ENCODE measurements around the gene ZAP70.
"Not testable (repeated sequence)": the region's sequence is repeated elsewhere in the genome, so short reads cannot be mapped to it uniquely, and the experiment has no call there.

Gene ZAP70

GRCh38 chr2:97673915-97674283, 39.5 kb upstream of the ZAP70 start:
- no peak overlapping the region for H3K4me3 ChIP-seq (ENCODE audit: low read depth in 1 of 5, low read length in 5 of 5)

GRCh38 chr2:97675430-97676113, 37.8 kb upstream of the ZAP70 start:
- Histone ChIP-seq H3K4me3 (ENCODE audit: low read depth in 1 of 5, low read length in 5 of 5) (no peak overlapping the region), H3K27ac (ENCODE audit: low read depth, low read length) (no peak overlapping the region), H3K36me3 (ENCODE audit: control insufficient read depth in 5 of 5, insufficient read depth in 5 of 5, low read length in 5 of 5) (no peaks in the 10 kb centered on the region), H3K9me3 (ENCODE audit: control insufficient read depth in 5 of 5, low read length in 5 of 5) (no peaks in the 10 kb centered on the region), H3K27me3 (ENCODE audit: control insufficient read depth in 5 of 5, insufficient read depth in 4 of 5, low read length in 5 of 5) (no peaks in the 10 kb centered on the region), H3K9ac (ENCODE audit: low read length in 5 of 5) (no peak overlapping the region), H3K4me1 (ENCODE audit: control insufficient read depth in 5 of 5, insufficient read depth in 5 of 5, low read length in 5 of 5) (peaks cover 0 to 7% (median 0%) of the 10 kb centered on the region in 5 donors)

More at GRCh38 chr2:97673915-97674283, 39.5 kb upstream of the ZAP70 start:
- Histone ChIP-seq H3K9me3 (ENCODE audit: control insufficient read depth in 5 of 5, low read length in 5 of 5) (no peaks in the 10 kb centered on the region), H3K27ac (ENCODE audit: low read depth, low read length) (no peak overlapping the region), H3K36me3 (ENCODE audit: control insufficient read depth in 5 of 5, insufficient read depth in 5 of 5, low read length in 5 of 5) (no peaks in the 10 kb centered on the region), H3K4me1 (ENCODE audit: control insufficient read depth in 5 of 5, insufficient read depth in 5 of 5, low read length in 5 of 5) (peaks cover 0 to 7% (median 0%) of the 10 kb centered on the region in 5 donors), H3K9ac (ENCODE audit: low read length in 5 of 5) (no peak overlapping the region), H3K27me3 (ENCODE audit: control insufficient read depth in 5 of 5, insufficient read depth in 4 of 5, low read length in 5 of 5) (no peaks in the 10 kb centered on the region)

- Histone ChIP-seq H3K4me3 (ENCODE audit: low read depth in 1 of 5, low read length in 5 of 5) (no peak overlapping the region), H3K27me3 (ENCODE audit: control insufficient read depth in 5 of 5, insufficient read depth in 4 of 5, low read length in 5 of 5) (no peaks in the 10 kb centered on the region), H3K4me1 (ENCODE audit: control insufficient read depth in 5 of 5, insufficient read depth in 5 of 5, low read length in 5 of 5) (peaks cover 0 to 7% (median 0%) of the 10 kb centered on the region in 5 donors)
Measured at GRCh38 chr2:97676620-97677019, 36.8 kb upstream of the ZAP70 start.

DNA sequence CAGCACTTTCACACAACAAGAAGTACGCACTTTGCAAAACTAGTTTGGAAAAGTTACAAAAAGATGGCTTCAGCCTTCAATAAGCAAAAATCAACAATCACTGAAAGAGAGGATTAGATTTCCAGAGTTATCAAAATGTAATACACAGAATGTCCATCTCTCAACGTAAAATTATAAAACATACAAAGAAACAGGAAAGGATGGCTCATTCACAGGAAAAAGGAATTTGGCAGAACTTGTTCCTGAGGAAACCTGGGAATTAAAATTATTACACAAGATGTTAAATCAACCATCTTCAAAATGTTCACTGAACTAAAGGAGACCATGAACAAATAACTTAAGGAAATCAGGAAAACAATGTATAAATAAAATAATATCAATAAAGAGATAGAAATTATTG, 35.9 kb upstream of the ZAP70 start:
- H3K9ac ChIP-seq (ENCODE audit: low read length in 5 of 5): no peak overlapping the region
- no peaks in the 10 kb centered on the region for H3K36me3 ChIP-seq (ENCODE audit: control insufficient read depth in 5 of 5, insufficient read depth in 5 of 5, low read length in 5 of 5)
- H3K27ac ChIP-seq (ENCODE audit: low read depth, low read length): no peak overlapping the region
- peaks cover 0 to 7% (median 0%) of the 10 kb centered on the region in 5 donors for H3K4me1 ChIP-seq (ENCODE audit: control insufficient read depth in 5 of 5, insufficient read depth in 5 of 5, low read length in 5 of 5)
- H3K27me3 ChIP-seq (ENCODE audit: control insufficient read depth in 5 of 5, insufficient read depth in 4 of 5, low read length in 5 of 5): no peaks in the 10 kb centered on the region
- H3K4me3 ChIP-seq (ENCODE audit: low read depth in 1 of 5, low read length in 5 of 5): no peak overlapping the region
- no peaks in the 10 kb centered on the region for H3K9me3 ChIP-seq (ENCODE audit: control insufficient read depth in 5 of 5, low read length in 5 of 5)

More at GRCh38 chr2:97676620-97677019, 36.8 kb upstream of the ZAP70 start:
- Histone ChIP-seq H3K27ac (ENCODE audit: low read depth, low read length) (no peak overlapping the region), H3K9me3 (ENCODE audit: control insufficient read depth in 5 of 5, low read length in 5 of 5) (no peaks in the 10 kb centered on the region), H3K9ac (ENCODE audit: low read length in 5 of 5) (no peak overlapping the region), H3K36me3 (ENCODE audit: control insufficient read depth in 5 of 5, insufficient read depth in 5 of 5, low read length in 5 of 5) (no peaks in the 10 kb centered on the region)

GRCh38 chr2:97678298-97678697, 35.1 kb upstream of the ZAP70 start:
- no peaks in the 10 kb centered on the region for H3K27me3 ChIP-seq (ENCODE audit: control insufficient read depth in 5 of 5, insufficient read depth in 4 of 5, low read length in 5 of 5)
- H3K36me3 ChIP-seq (ENCODE audit: control insufficient read depth in 5 of 5, insufficient read depth in 5 of 5, low read length in 5 of 5): no peaks in the 10 kb centered on the region
- no peak overlapping the region for H3K4me3 ChIP-seq (ENCODE audit: low read depth in 1 of 5, low read length in 5 of 5)
- no peak overlapping the region for H3K27ac ChIP-seq (ENCODE audit: low read depth, low read length)
- no peaks in the 10 kb centered on the region for H3K9me3 ChIP-seq (ENCODE audit: control insufficient read depth in 5 of 5, low read length in 5 of 5)
- H3K4me1 ChIP-seq (ENCODE audit: control insufficient read depth in 5 of 5, insufficient read depth in 5 of 5, low read length in 5 of 5): peaks cover 0 to 7% (median 0%) of the 10 kb centered on the region in 5 donors
- H3K9ac ChIP-seq (ENCODE audit: low read length in 5 of 5): no peak overlapping the region

DNA sequence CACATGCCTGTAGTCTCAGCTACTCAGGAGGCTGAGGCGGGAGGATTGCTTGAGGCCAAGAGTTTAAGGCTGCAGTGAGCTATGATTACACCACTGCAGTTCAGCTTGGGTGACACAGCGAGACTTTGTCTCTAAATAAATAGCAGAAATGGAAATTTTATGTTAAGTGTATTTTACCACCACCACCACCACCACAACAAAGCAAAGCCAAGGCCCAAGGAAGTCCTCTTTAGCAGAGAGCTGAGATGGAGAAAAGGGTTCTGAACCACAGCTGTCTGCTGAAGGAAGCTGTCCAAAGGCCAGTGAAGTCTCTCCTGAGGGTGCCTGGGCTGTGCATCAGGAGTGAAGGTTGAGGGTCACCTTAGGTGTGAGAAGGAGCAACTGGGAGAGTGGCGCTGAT, 26.1 kb upstream of the ZAP70 start:
- not testable (repeated sequence) for H3K4me3 ChIP-seq (ENCODE audit: low read depth in 1 of 5, low read length in 5 of 5); H3K27ac ChIP-seq (ENCODE audit: low read depth, low read length); H3K9me3 ChIP-seq (ENCODE audit: control insufficient read depth in 5 of 5, low read length in 5 of 5); H3K36me3 ChIP-seq (ENCODE audit: control insufficient read depth in 5 of 5, insufficient read depth in 5 of 5, low read length in 5 of 5); H3K9ac ChIP-seq (ENCODE audit: low read length in 5 of 5); H3K4me1 ChIP-seq (ENCODE audit: control insufficient read depth in 5 of 5, insufficient read depth in 5 of 5, low read length in 5 of 5); H3K27me3 ChIP-seq (ENCODE audit: control insufficient read depth in 5 of 5, insufficient read depth in 4 of 5, low read length in 5 of 5)

- Histone ChIP-seq H3K36me3 (ENCODE audit: control insufficient read depth in 5 of 5, insufficient read depth in 5 of 5, low read length in 5 of 5) (no peaks in the 10 kb centered on the region), H3K4me1 (ENCODE audit: control insufficient read depth in 5 of 5, insufficient read depth in 5 of 5, low read length in 5 of 5) (no peaks in the 10 kb centered on the region), H3K27me3 (ENCODE audit: control insufficient read depth in 5 of 5, insufficient read depth in 4 of 5, low read length in 5 of 5) (no peaks in the 10 kb centered on the region), H3K4me3 (ENCODE audit: low read depth in 1 of 5, low read length in 5 of 5) (no peak overlapping the region), H3K9ac (ENCODE audit: low read length in 5 of 5) (no peak overlapping the region), H3K9me3 (ENCODE audit: control insufficient read depth in 5 of 5, low read length in 5 of 5) (no peaks in the 10 kb centered on the region), H3K27ac (ENCODE audit: low read depth, low read length) (no peak overlapping the region)
Measured at GRCh38 chr2:97688062-97688827, 25.1 kb upstream of the ZAP70 start.

DNA sequence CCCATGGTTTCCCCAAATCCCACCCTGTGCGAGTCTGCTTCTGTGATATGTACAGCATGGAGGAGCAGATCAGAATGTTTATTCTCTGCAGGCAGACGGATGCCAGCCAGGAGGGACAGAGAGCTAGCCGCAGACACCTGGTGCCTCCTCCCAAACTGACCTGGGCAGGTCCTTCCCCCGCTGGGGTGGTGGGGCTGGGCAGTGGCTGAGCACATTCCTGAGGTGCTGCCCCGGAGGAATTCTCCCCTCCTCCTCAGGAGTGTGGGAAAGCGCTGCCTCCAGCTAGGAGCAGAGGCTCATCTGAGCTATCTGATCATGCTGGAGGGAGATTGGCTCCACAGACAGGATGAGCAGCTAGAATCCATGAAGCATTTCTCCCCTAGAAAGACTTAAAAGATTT, 22.2 kb upstream of the ZAP70 start:
- Histone ChIP-seq H3K27ac (ENCODE audit: low read depth, low read length) (no peak overlapping the region), H3K36me3 (ENCODE audit: control insufficient read depth in 5 of 5, insufficient read depth in 5 of 5, low read length in 5 of 5) (no peaks in the 10 kb centered on the region), H3K9me3 (ENCODE audit: control insufficient read depth in 5 of 5, low read length in 5 of 5) (no peaks in the 10 kb centered on the region), H3K4me3 (ENCODE audit: low read depth in 1 of 5, low read length in 5 of 5) (no peak overlapping the region), H3K27me3 (ENCODE audit: control insufficient read depth in 5 of 5, insufficient read depth in 4 of 5, low read length in 5 of 5) (no peaks in the 10 kb centered on the region), H3K4me1 (ENCODE audit: control insufficient read depth in 5 of 5, insufficient read depth in 5 of 5, low read length in 5 of 5) (no peaks in the 10 kb centered on the region), H3K9ac (ENCODE audit: low read length in 5 of 5) (no peak overlapping the region)

- H3K27ac ChIP-seq (ENCODE audit: low read depth, low read length): no peak overlapping the region
- H3K4me3 ChIP-seq (ENCODE audit: low read depth in 1 of 5, low read length in 5 of 5): no peak overlapping the region
- no peaks in the 10 kb centered on the region for H3K27me3 ChIP-seq (ENCODE audit: control insufficient read depth in 5 of 5, insufficient read depth in 4 of 5, low read length in 5 of 5)
- peaks cover 0 to 5% (median 2%) of the 10 kb centered on the region in 5 donors for H3K4me1 ChIP-seq (ENCODE audit: control insufficient read depth in 5 of 5, insufficient read depth in 5 of 5, low read length in 5 of 5)
- H3K36me3 ChIP-seq (ENCODE audit: control insufficient read depth in 5 of 5, insufficient read depth in 5 of 5, low read length in 5 of 5): no peaks in the 10 kb centered on the region
- no peaks in the 10 kb centered on the region for H3K9me3 ChIP-seq (ENCODE audit: control insufficient read depth in 5 of 5, low read length in 5 of 5)
- no peak overlapping the region for H3K9ac ChIP-seq (ENCODE audit: low read length in 5 of 5)
Measured at GRCh38 chr2:97693476-97693875, 19.9 kb upstream of the ZAP70 start.

- Histone ChIP-seq H3K4me3 (ENCODE audit: low read depth in 1 of 5, low read length in 5 of 5) (no peak overlapping the region), H3K36me3 (ENCODE audit: control insufficient read depth in 5 of 5, insufficient read depth in 5 of 5, low read length in 5 of 5) (no peaks in the 10 kb centered on the region), H3K9me3 (ENCODE audit: control insufficient read depth in 5 of 5, low read length in 5 of 5) (no peaks in the 10 kb centered on the region), H3K9ac (ENCODE audit: low read length in 5 of 5) (no peak overlapping the region), H3K27ac (ENCODE audit: low read depth, low read length) (no peak overlapping the region), H3K27me3 (ENCODE audit: control insufficient read depth in 5 of 5, insufficient read depth in 4 of 5, low read length in 5 of 5) (no peaks in the 10 kb centered on the region), H3K4me1 (ENCODE audit: control insufficient read depth in 5 of 5, insufficient read depth in 5 of 5, low read length in 5 of 5) (peaks cover 0 to 7% (median 2%) of the 10 kb centered on the region in 5 donors)
Measured at GRCh38 chr2:97695744-97696143, 17.6 kb upstream of the ZAP70 start.

Data from subcutaneous abdominal adipose tissue (tissue), 5 donors.